Keratinocyte (primary cell): Measurements from ENCODE around the gene EPHB2.

Experiments
- CTCF ChIP-seq, 3 experiments: IDR thresholded peaks in 1 of 3; conservative IDR thresholded peaks in 1 of 3; optimal IDR thresholded peaks in 1 of 3; 2 replicates in 2 of 3; 3 replicates in 1 of 3; pipeline versions ENCODE3 to v1.5.1; 2011; ENCODE audit warnings: low read length in 3 of 3, mild to moderate bottlenecking in 3 of 3, moderate library complexity in 2 of 3, control low read depth in 1 of 3, inconsistent platforms in 1 of 3; ENCODE audit not compliant: insufficient read depth in 2 of 3; ENCODE audit errors: extremely low read depth in 1 of 3
- EZH2 ChIP-seq: IDR thresholded peaks from one replicate; pipeline ENCODE4 v1.6.1; 2012; ENCODE audit warnings: inconsistent platforms, mild to moderate bottlenecking, low read length, moderate library complexity

- TF ChIP-seq CTCF (optimal IDR thresholded peaks at IDR 0.05 in 1 of 3, IDR thresholded peaks at IDR 0.05 in 1 of 3, conservative IDR thresholded peaks at IDR 0.05 in 1 of 3; ENCODE audit: extremely low read depth in 1 of 3, insufficient read depth in 2 of 3, low read length in 3 of 3) (no peak), EZH2 (no peak)
Observed at GRCh38 chr1:22854688-22855565, 144.3 kb downstream of the EPHB2 start.
